IMR-90 (cell line): ENCODE measurements around the gene PID1. TPM values are rescaled to one million over a fixed set of nuclear protein-coding genes. Genes with fewer than 3 reads are reported as not detected.

Source experiments
- ATAC-seq: fragments of 200-7000 bp; cut with Tn5 transposase; 2 replicates; pipeline ENCODE4 v1.9.1; 2020; ENCODE audit warnings: low read depth, mild to moderate bottlenecking, moderate library complexity
- BruUV-seq: library from RNA; stranded (reverse); fragments of 400-500 nt; replicated peaks from 2 replicates; lab custom pipeline; 2021; lab: Mats Ljungman, UMichigan
- CTCF ChIA-PET: fragments of 300-600 bp; formaldehyde crosslinking; extraction: SDS; loops from one replicate; lab custom pipeline; 2021; ENCODE audit warnings: antibody characterized with exemption; lab: Yijun Ruan, JAX
- POLR2A ChIA-PET: fragments of 300-600 bp; sonication (Branson Sonifier 250); formaldehyde crosslinking; loops from one replicate; lab custom pipeline; 2022; ENCODE audit warnings: antibody characterized with exemption; ENCODE audit not compliant: unreplicated experiment; lab: Charles Lee
- DNase-seq: peaks from one replicate; pipeline ENCODE4 v3.0.0; 2013
- H2AFZ ChIP-seq: replicated peaks from 2 replicates; pipeline ENCODE3; 2013; ENCODE audit warnings: low read length, mild to moderate bottlenecking; ENCODE audit not compliant: poor library complexity
- H2AK5ac ChIP-seq: 2 replicates; pipeline ENCODE4 v1.6.1; 2013; ENCODE audit warnings: low read depth, low read length, inconsistent platforms
- H2AK9ac ChIP-seq: replicated peaks from 2 replicates; pipeline ENCODE3; 2013; ENCODE audit warnings: mild to moderate bottlenecking, low read depth, low read length, moderate library complexity; ENCODE audit not compliant: poor library complexity
- H2BK120ac ChIP-seq: 2 replicates; pipeline ENCODE4 v1.6.1; 2013; ENCODE audit warnings: low read depth, low read length, inconsistent platforms
- H2BK15ac ChIP-seq: 3 replicates; pipeline ENCODE4 v1.6.1; 2013; ENCODE audit warnings: low read depth, low read length, inconsistent platforms
- H2BK20ac ChIP-seq: 2 replicates; pipeline ENCODE4 v1.6.1; 2013; ENCODE audit warnings: low read depth, mild to moderate bottlenecking, inconsistent platforms, low read length, moderate library complexity
- H2BK5ac ChIP-seq: 2 replicates; pipeline ENCODE4 v1.6.1; 2013; ENCODE audit warnings: mild to moderate bottlenecking, low read depth, low read length, inconsistent platforms; ENCODE audit not compliant: poor library complexity, severe bottlenecking
- H3K14ac ChIP-seq: replicated peaks from 2 replicates; pipeline ENCODE4 v1.6.1; 2013; ENCODE audit warnings: low read depth, low read length, inconsistent platforms
- H3K18ac ChIP-seq: 2 replicates; pipeline ENCODE4 v1.6.1; 2013; ENCODE audit warnings: low read depth, low read length, control low read depth
- H3K23ac ChIP-seq: 2 replicates; pipeline ENCODE4 v1.6.1; 2013; ENCODE audit warnings: low read depth, low read length, inconsistent platforms
- H3K27ac ChIP-seq: 2 replicates; pipeline ENCODE4 v1.5.1; 2013; ENCODE audit warnings: mild to moderate bottlenecking, control low read depth, low read length; ENCODE audit not compliant: insufficient read depth
- H3K27me3 ChIP-seq: 2 replicates; pipeline ENCODE4 v1.6.1; 2013; ENCODE audit warnings: low read length; ENCODE audit not compliant: control insufficient read depth, insufficient read depth
- H3K36me3 ChIP-seq: 2 replicates; pipeline ENCODE4 v1.6.1; 2013; ENCODE audit warnings: low read length, mixed read lengths; ENCODE audit not compliant: control insufficient read depth, insufficient read depth
- H3K4ac ChIP-seq: 2 replicates; pipeline ENCODE4 v1.6.1; 2013; ENCODE audit warnings: low read depth, low read length, inconsistent platforms
- H3K4me1 ChIP-seq: 2 replicates; pipeline ENCODE4 v1.6.1; 2013; ENCODE audit warnings: low read length, mixed read lengths; ENCODE audit not compliant: control insufficient read depth, insufficient read depth
- H3K4me2 ChIP-seq: 2 replicates; pipeline ENCODE4 v1.6.1; 2013; ENCODE audit warnings: low read depth, mild to moderate bottlenecking, control low read depth, low read length, moderate library complexity
- H3K4me3 ChIP-seq: 2 replicates; pipeline ENCODE4 v1.5.1; 2013; ENCODE audit warnings: low read depth, mild to moderate bottlenecking, control low read depth, low read length, moderate library complexity; ENCODE audit not compliant: insufficient read depth
- H3K56ac ChIP-seq: 2 replicates; pipeline ENCODE4 v1.6.1; 2013; ENCODE audit warnings: low read length, inconsistent platforms; ENCODE audit not compliant: insufficient read depth; ENCODE audit errors: extremely low read depth
- H3K79me1 ChIP-seq, 2 experiments: 2 replicates each; pipeline ENCODE4 v1.6.1; 2013; ENCODE audit warnings: low read length in 2 of 2, inconsistent platforms in 1 of 2, low read depth in 1 of 2
- H3K9ac ChIP-seq: 2 replicates; pipeline ENCODE4 v1.6.1; 2013; ENCODE audit warnings: low read depth, low read length, control low read depth
- H3K9me1 ChIP-seq: 2 replicates; pipeline ENCODE4 v1.6.1; 2013; ENCODE audit warnings: low read length, inconsistent platforms; ENCODE audit not compliant: insufficient read depth
- H3K9me3 ChIP-seq: 2 replicates; pipeline ENCODE4 v1.6.1; 2013; ENCODE audit warnings: low read length; ENCODE audit not compliant: control insufficient read depth, insufficient read depth
- H4K20me1 ChIP-seq: 2 replicates; pipeline ENCODE4 v1.6.1; 2013; ENCODE audit warnings: low read length, inconsistent platforms; ENCODE audit not compliant: insufficient read depth
- H4K5ac ChIP-seq: 2 replicates; pipeline ENCODE4 v1.6.1; 2013; ENCODE audit warnings: mild to moderate bottlenecking, low read depth, low read length, control low read depth
- H4K8ac ChIP-seq, 2 experiments: 2 replicates each; pipeline ENCODE4 v1.6.1; 2013; ENCODE audit warnings: low read depth in 2 of 2, low read length in 2 of 2, control low read depth in 1 of 2, inconsistent platforms in 1 of 2
- H4K91ac ChIP-seq: 2 replicates; pipeline ENCODE4 v1.6.1; 2013; ENCODE audit warnings: low read depth, low read length, inconsistent platforms; ENCODE audit not compliant: insufficient read depth
- BHLHE40 ChIP-seq: fragments of 150-350 bp; IDR thresholded peaks from 2 replicates; pipeline ENCODE4 v1.6.1; 2016; ENCODE audit warnings: mild to moderate bottlenecking, low read depth, low read length
- CEBPB ChIP-seq: IDR thresholded peaks from 2 replicates; pipeline ENCODE4 v1.6.1; 2012; ENCODE audit warnings: low read depth, low read length, improper control_type of control experiment
- CHD1 ChIP-seq: IDR thresholded peaks from 2 replicates; pipeline ENCODE4 v1.6.1; 2012; ENCODE audit warnings: low read depth, low read length, improper control_type of control experiment
- FOS ChIP-seq: fragments of 150-350 bp; IDR thresholded peaks from 2 replicates; pipeline ENCODE4 v1.6.1; 2016; ENCODE audit warnings: low read depth, low read length
- MAFK ChIP-seq: IDR thresholded peaks from 2 replicates; pipeline ENCODE4 v1.6.1; 2012; ENCODE audit warnings: low read depth, low read length, improper control_type of control experiment
- MAZ ChIP-seq: IDR thresholded peaks from 2 replicates; pipeline ENCODE4 v1.6.1; 2012; ENCODE audit warnings: low read depth, mild to moderate bottlenecking, low read length, improper control_type of control experiment, moderate library complexity, borderline replicate concordance
- MXI1 ChIP-seq: IDR thresholded peaks from 2 replicates; pipeline ENCODE4 v1.6.1; 2012; ENCODE audit warnings: low read depth, mild to moderate bottlenecking, low read length, moderate library complexity, borderline replicate concordance
- NFE2L2 ChIP-seq: fragments of 150-350 bp; IDR thresholded peaks from 2 replicates; pipeline ENCODE4 v1.6.1; 2016; ENCODE audit warnings: low read depth, mild to moderate bottlenecking, low read length
- POLR2A ChIP-seq: IDR thresholded peaks from 2 replicates; pipeline ENCODE4 v1.6.1; 2012; ENCODE audit warnings: mild to moderate bottlenecking, low read depth, low read length
- RAD21 ChIP-seq: IDR thresholded peaks from 2 replicates; pipeline ENCODE4 v1.6.1; 2012; ENCODE audit warnings: low read length, improper control_type of control experiment
- RCOR1 ChIP-seq: IDR thresholded peaks from 2 replicates; pipeline ENCODE4 v1.6.1; 2012; ENCODE audit warnings: mild to moderate bottlenecking, low read length, improper control_type of control experiment; ENCODE audit not compliant: insufficient replicate concordance
- RFX5 ChIP-seq: IDR thresholded peaks from 2 replicates; pipeline ENCODE4 v1.8.0; 2012; ENCODE audit warnings: low read depth, mild to moderate bottlenecking, low read length, moderate library complexity
- SMC3 ChIP-seq: fragments of 150-350 bp; IDR thresholded peaks from 2 replicates; pipeline ENCODE4 v1.6.1; 2016; ENCODE audit warnings: low read depth, mild to moderate bottlenecking, antibody characterized with exemption, low read length, moderate library complexity
- WGBS, 2 experiments: methylation state at CpG; one replicate each; pipeline versions ENCODE4 v1.1.5 to v1.1.7; 2013; ENCODE audit warnings: missing lambda C conversion rate in 2 of 2; ENCODE audit not compliant: insufficient read length in 1 of 2; ENCODE audit errors: extremely low coverage in 2 of 2; 5-methylcytosine and 5-hydroxymethylcytosine counted together
- dilution Hi-C: fragments of 300-500 bp; cut with HindIII; formaldehyde crosslinking; loops from one replicate; pipeline ENCODE4 v1.14.3; 2018; ENCODE audit warnings: low sequenced_read_pairs; ENCODE audit not compliant: unreplicated experiment
- in situ Hi-C: fragments of 300-500 bp; cut with MboI; formaldehyde crosslinking; loops from 3 replicates; pipeline ENCODE4 v1.14.3; 2019; ENCODE audit warnings: low sequenced_read_pairs, inconsistent platforms, mixed read lengths
- intact Hi-C: fragments of 100-400 bp; cut with micrococcal nuclease; formaldehyde crosslinking; loops from 2 replicates; pipeline ENCODE4 v1.10.0; 2022
- polyA plus RNA-seq, 3 experiments: library from polyadenylated mRNA; depleted of rRNA; stranded (reverse); fragments of >200 nt; gene quantifications; 2 replicates each; pipeline ENCODE4 v1.2.3, GENCODE V29; 2012; ENCODE audit warnings: low replicate concordance in 1 of 3
- total RNA-seq: library from RNA; depleted of rRNA; stranded (reverse); fragments of >200 nt; gene quantifications from 2 replicates; pipeline ENCODE4 v1.2.3, GENCODE V29; 2012
- TF ChIP-seq, protein P1 (sequence below): fragments of 150-350 bp; IDR thresholded peaks from 2 replicates; pipeline ENCODE4 v1.6.1; 2017; ENCODE audit warnings: mild to moderate bottlenecking, antibody characterized with exemption, low read length, low read depth
- TF ChIP-seq, protein P2 (sequence below): conservative IDR thresholded peaks from 2 replicates; pipeline ENCODE4 v1.5.1; 2012; ENCODE audit warnings: mild to moderate bottlenecking, low read depth, low read length, improper control_type of control experiment
- TF ChIP-seq, protein P3 (sequence below): fragments of 150-350 bp; IDR thresholded peaks from 2 replicates; pipeline ENCODE4 v1.6.1; 2016; ENCODE audit warnings: low read depth, mild to moderate bottlenecking, low read length, moderate library complexity, borderline replicate concordance

The PID1 gene
- total and polyA plus RNA-seq, 2 of the 4 experiments (the other 2 are of a cell fraction): 0.90 to 1.9 TPM

DNA sequence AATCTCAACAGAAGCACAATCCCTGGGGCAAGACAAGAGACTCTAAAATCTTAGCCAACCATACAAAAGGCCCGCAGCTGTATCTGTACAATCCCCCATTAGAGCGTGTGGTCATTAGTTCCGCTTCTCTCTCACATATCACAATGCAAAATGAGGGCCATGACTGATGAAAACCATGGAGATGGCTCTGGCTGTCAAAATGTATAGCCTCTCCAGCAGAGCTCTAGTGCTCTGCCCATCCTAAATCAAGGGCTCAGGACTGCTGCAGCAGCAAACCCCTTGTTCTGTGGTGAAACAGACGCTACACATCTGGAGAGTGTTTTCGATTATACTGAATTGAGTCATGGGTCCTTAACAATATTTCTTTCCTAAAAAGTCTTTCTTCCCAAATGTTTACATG is 221.0 kb downstream of the PID1 start:
- intact Hi-C loops (no loop called here), dilution Hi-C loops (no loop called here), in situ Hi-C loops (no loop called here)
- no peak overlapping the region for H3K4ac ChIP-seq
- no peaks in the 10 kb centered on the region for H4K20me1 ChIP-seq
- H2AFZ ChIP-seq: no peak overlapping the region
- H3K4me1 ChIP-seq: no peaks in the 10 kb centered on the region
- WGBS, 2 experiments: no CpG with 5 or more reads among the region's 5 CpGs
- CTCF ChIA-PET: no interaction called here
- H3K9me3 ChIP-seq: peaks cover 10% of the 10 kb centered on the region
- H2AK9ac ChIP-seq: no peak overlapping the region
- H3K36me3 ChIP-seq: no peaks in the 10 kb centered on the region
- H3K9me1 ChIP-seq: no peaks in the 10 kb centered on the region
- no peak overlapping the region for H3K4me3 ChIP-seq
- H2BK15ac ChIP-seq: no peak overlapping the region
- no peaks in the 10 kb centered on the region for H3K79me1 ChIP-seq
- no peak overlapping the region for H3K14ac ChIP-seq
- no peak overlapping the region for H2BK20ac ChIP-seq
- no peak overlapping the region for H3K18ac ChIP-seq
- no TSS peak for BruUV-seq
- H3K4me2 ChIP-seq: no peak overlapping the region
- DNase-seq (no peak), ATAC-seq (no peak)
- no peak overlapping the region for H2BK120ac ChIP-seq
- H4K8ac ChIP-seq: no peak overlapping the region
- no peak overlapping the region for H2AK5ac ChIP-seq
- no peak overlapping the region for H4K5ac ChIP-seq
- H4K91ac ChIP-seq: no peak overlapping the region
- no peak overlapping the region for H2BK5ac ChIP-seq
- TF ChIP-seq NFE2L2: no peak
- no peak for TF ChIP-seq POLR2A
- TF ChIP-seq, protein P1, sequence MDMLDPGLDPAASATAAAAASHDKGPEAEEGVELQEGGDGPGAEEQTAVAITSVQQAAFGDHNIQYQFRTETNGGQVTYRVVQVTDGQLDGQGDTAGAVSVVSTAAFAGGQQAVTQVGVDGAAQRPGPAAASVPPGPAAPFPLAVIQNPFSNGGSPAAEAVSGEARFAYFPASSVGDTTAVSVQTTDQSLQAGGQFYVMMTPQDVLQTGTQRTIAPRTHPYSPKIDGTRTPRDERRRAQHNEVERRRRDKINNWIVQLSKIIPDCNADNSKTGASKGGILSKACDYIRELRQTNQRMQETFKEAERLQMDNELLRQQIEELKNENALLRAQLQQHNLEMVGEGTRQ: no peak
- TF ChIP-seq, protein P2, sequence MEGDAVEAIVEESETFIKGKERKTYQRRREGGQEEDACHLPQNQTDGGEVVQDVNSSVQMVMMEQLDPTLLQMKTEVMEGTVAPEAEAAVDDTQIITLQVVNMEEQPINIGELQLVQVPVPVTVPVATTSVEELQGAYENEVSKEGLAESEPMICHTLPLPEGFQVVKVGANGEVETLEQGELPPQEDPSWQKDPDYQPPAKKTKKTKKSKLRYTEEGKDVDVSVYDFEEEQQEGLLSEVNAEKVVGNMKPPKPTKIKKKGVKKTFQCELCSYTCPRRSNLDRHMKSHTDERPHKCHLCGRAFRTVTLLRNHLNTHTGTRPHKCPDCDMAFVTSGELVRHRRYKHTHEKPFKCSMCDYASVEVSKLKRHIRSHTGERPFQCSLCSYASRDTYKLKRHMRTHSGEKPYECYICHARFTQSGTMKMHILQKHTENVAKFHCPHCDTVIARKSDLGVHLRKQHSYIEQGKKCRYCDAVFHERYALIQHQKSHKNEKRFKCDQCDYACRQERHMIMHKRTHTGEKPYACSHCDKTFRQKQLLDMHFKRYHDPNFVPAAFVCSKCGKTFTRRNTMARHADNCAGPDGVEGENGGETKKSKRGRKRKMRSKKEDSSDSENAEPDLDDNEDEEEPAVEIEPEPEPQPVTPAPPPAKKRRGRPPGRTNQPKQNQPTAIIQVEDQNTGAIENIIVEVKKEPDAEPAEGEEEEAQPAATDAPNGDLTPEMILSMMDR: no peak
- TF ChIP-seq MXI1: no peak
- TF ChIP-seq BHLHE40: no peak
- TF ChIP-seq SMC3: no peak
- TF ChIP-seq RAD21: no peak
- no peak for TF ChIP-seq CHD1
- TF ChIP-seq RFX5: no peak
- no peak for TF ChIP-seq CEBPB
- TF ChIP-seq FOS: no peak
- no peak for TF ChIP-seq MAZ
- TF ChIP-seq, protein P3, sequence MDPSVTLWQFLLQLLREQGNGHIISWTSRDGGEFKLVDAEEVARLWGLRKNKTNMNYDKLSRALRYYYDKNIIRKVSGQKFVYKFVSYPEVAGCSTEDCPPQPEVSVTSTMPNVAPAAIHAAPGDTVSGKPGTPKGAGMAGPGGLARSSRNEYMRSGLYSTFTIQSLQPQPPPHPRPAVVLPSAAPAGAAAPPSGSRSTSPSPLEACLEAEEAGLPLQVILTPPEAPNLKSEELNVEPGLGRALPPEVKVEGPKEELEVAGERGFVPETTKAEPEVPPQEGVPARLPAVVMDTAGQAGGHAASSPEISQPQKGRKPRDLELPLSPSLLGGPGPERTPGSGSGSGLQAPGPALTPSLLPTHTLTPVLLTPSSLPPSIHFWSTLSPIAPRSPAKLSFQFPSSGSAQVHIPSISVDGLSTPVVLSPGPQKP: no peak
- TF ChIP-seq RCOR1: no peak
- TF ChIP-seq MAFK: no peak
- H3K27ac ChIP-seq: no peak overlapping the region
- no peaks in the 10 kb centered on the region for H3K27me3 ChIP-seq
- H3K9ac ChIP-seq: no peak overlapping the region
- no peak overlapping the region for H3K56ac ChIP-seq
- no peak overlapping the region for H3K23ac ChIP-seq
- POLR2A ChIA-PET: no interaction called here
